Esophagus (tissue), 2 donors: Measurements from ENCODE around the gene NKX6-2. TPM values are rescaled to one million over a fixed set of nuclear protein-coding genes. Genes with fewer than 3 reads are reported as not detected.
"Not testable (repeated sequence)": the region's sequence is repeated elsewhere in the genome, so short reads cannot be mapped to it uniquely, and the experiment has no call there.

Source experiments
- H3K27ac ChIP-seq, 2 donors: one replicate each; pipeline ENCODE4 v1.5.1; 2013; ENCODE audit warnings: low read depth in 2 of 2, mild to moderate bottlenecking in 2 of 2, inconsistent platforms in 1 of 2, low read length in 1 of 2, moderate library complexity in 1 of 2
- H3K27me3 ChIP-seq, 2 donors: one replicate each; pipeline ENCODE4 v1.6.1; 2013; ENCODE audit warnings: low read length in 2 of 2, control low read depth in 1 of 2, mild to moderate bottlenecking in 1 of 2; ENCODE audit not compliant: insufficient read depth in 2 of 2, control insufficient read depth in 1 of 2
- H3K36me3 ChIP-seq, 2 donors: one replicate each; pipeline ENCODE4 v1.6.1; 2013; ENCODE audit warnings: low read length in 1 of 2; ENCODE audit not compliant: control insufficient read depth in 2 of 2, insufficient read depth in 2 of 2
- H3K4me1 ChIP-seq, 2 donors: one replicate each; pipeline ENCODE4 v1.6.1; 2013; ENCODE audit warnings: low read length in 1 of 2; ENCODE audit not compliant: control insufficient read depth in 2 of 2, insufficient read depth in 2 of 2
- H3K4me3 ChIP-seq, 2 donors: one replicate each; pipeline ENCODE4 v1.5.1; 2013; ENCODE audit warnings: low read length in 2 of 2, mild to moderate bottlenecking in 2 of 2, low read depth in 1 of 2, moderate library complexity in 1 of 2
- H3K9me3 ChIP-seq, 2 donors: one replicate each; pipeline ENCODE4 v1.6.1; 2013; ENCODE audit warnings: mild to moderate bottlenecking in 2 of 2, low read depth in 1 of 2, low read length in 1 of 2, moderate library complexity in 1 of 2; ENCODE audit not compliant: control insufficient read depth in 2 of 2, insufficient read depth in 1 of 2
- WGBS, 2 donors: extraction: QIAGEN DNeasy Blood & Tissue Kit; methylation state at CpG; one replicate each; pipeline ENCODE4 v1.1.7; 2013; 5-methylcytosine and 5-hydroxymethylcytosine counted together
- polyA plus RNA-seq, 2 donors: library from polyadenylated mRNA; stranded (reverse); fragments of 200-250 nt; gene quantifications; one replicate each; pipeline ENCODE4 v1.2.3, GENCODE V29; 2013
- donor health status: healthy with polysubstance abuse.
- donor health status: Bipolar disorder and iron deficiency.

Gene NKX6-2
- polyA plus RNA-seq, 2 donors = 0.15 to 1.5 TPM

DNA sequence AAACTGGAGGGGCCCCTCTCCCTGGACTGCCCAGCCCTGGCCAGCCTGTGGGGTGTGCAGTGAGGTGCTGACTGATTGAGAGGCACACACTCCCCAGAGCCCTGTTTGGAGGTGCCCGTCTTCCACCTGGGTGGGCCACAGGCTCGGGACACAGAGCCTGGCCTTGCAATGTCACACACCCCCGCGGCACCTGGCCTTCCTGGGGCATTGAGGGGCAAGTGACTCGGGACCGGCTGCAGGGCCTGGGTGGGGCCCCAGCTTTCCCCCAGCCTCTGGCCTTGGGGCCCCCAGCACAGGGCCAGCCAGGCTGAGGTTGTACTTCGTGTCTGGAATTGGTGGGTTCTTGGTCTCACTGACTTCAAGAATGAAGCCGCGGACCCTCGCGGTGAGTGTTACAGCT is 13.9 kb upstream of the NKX6-2 start:
- peaks cover 0 to 7% of the 10 kb centered on the region in 2 donors for H3K9me3 ChIP-seq
- no peaks in the 10 kb centered on the region for H3K27me3 ChIP-seq
- no peaks in the 10 kb centered on the region for H3K4me1 ChIP-seq
- H3K27ac ChIP-seq = no peak overlapping the region
- WGBS, 2 donors = 90 to 91% methylated on average over 11 of the region's 11 CpGs
- H3K36me3 ChIP-seq = no peaks in the 10 kb centered on the region
- no peak overlapping the region for H3K4me3 ChIP-seq

DNA sequence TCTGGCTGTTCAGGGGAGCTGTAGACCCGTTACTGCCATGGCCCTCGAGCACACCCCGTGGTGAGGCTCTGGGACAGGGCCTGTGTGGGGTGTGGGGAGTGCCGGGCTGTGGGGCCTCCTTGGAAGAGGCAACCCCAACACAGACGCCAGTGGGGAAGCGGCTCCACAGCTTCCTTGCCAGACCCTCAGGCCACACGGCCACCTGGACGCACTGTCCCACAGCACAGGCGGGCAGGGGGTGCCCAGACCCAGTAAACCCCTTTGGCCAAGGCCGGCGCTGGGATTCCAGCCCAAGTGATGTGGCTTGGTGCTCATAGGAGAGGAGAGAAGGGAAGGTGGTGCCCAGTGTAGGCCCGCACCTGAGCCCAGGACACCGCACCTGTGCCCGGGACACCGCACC is 12.9 kb upstream of the NKX6-2 start:
- H3K4me1 ChIP-seq = no peaks in the 10 kb centered on the region
- 86 to 90% methylated on average over 14 to 15 of the region's 15 CpGs for WGBS, 2 donors

DNA sequence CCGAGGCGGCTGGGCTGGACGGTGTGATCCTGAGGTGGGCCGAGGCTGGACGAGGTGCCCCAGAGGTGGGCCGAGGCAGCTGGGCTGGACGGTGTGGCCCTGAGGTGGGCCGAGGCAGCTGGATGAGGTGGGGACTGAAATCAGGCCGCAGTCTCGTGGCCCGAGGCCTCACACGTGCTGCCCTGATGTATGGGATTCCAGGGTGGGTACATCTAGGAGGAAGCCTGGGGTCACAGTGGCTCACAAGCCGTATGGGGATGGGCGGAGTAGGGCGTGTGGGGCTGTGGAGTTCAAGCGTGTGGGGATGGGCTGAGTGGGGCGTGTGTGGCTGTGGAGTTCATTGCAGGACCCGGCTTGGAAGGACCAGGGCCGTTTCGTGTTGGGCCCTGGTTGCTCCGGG is 12.5 kb upstream of the NKX6-2 start:
- WGBS, 2 donors = 84 to 86% methylated on average over 21 of the region's 21 CpGs
- no peak overlapping the region for H3K27ac ChIP-seq
- no peak overlapping the region for H3K4me3 ChIP-seq
- no peaks in the 10 kb centered on the region for H3K27me3 ChIP-seq
- H3K36me3 ChIP-seq = no peaks in the 10 kb centered on the region
- H3K9me3 ChIP-seq = peaks cover 0 to 7% of the 10 kb centered on the region in 2 donors
- no peaks in the 10 kb centered on the region for H3K4me1 ChIP-seq

More for the DNA sequence above, 12.9 kb upstream of the NKX6-2 start:
- H3K9me3 ChIP-seq = peaks cover 0 to 7% of the 10 kb centered on the region in 2 donors
- no peaks in the 10 kb centered on the region for H3K27me3 ChIP-seq
- H3K4me3 ChIP-seq = no peak overlapping the region
- no peaks in the 10 kb centered on the region for H3K36me3 ChIP-seq
- H3K27ac ChIP-seq = no peak overlapping the region

DNA sequence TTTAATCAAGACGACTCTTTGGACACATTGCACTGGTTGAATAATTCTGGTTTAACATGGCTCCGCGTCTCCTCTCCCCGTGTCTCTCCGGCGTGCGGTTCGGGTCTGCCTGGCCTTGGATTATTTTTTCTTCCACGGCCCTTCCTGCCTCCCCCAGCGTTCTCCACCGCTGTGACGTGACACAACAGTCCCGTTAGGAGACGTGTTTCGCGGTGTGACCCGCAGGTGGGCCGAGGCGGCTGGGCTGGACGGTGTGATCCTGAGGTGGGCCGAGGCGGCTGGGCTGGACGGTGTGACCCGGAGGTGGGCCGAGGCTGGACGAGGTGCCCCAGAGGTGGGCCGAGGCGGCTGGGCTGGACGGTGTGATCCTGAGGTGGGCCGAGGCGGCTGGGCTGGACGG is 12.0 kb upstream of the NKX6-2 start:
- H3K4me1 ChIP-seq, H3K9me3 ChIP-seq, H3K27me3 ChIP-seq, H3K4me3 ChIP-seq, H3K36me3 ChIP-seq, H3K27ac ChIP-seq: not testable (repeated sequence)
- WGBS, 2 donors = 90 to 94% methylated on average over 21 to 28 of the region's 32 CpGs

DNA sequence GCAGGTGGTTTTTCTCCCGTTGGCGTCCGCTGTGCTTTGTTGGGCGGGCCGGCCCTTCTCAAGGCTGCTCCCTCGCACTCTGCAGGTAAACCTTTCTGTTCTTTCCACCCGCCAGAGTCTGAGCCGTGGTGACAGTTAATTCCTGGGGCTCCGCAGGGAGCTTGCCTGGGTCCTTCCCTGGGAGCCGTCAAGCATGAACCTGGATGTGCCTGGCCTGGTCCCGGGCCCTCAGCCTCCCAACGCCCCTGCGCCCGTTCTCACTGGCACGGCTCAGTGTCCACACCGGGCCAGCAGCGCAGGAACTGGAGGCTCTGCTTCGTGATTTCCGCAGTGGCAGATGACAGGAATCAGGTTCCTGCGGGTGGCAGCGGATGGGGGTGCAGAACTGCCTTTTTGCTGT is 10.9 kb upstream of the NKX6-2 start:
- Histone ChIP-seq H3K27me3 (no peaks in the 10 kb centered on the region), H3K4me3 (no peak overlapping the region), H3K36me3 (no peaks in the 10 kb centered on the region), H3K4me1 (no peaks in the 10 kb centered on the region), H3K9me3 (peaks cover 0 to 4% of the 10 kb centered on the region in 2 donors), H3K27ac (no peak overlapping the region)
- 78 to 79% methylated on average over 21 of the region's 21 CpGs for WGBS, 2 donors

DNA sequence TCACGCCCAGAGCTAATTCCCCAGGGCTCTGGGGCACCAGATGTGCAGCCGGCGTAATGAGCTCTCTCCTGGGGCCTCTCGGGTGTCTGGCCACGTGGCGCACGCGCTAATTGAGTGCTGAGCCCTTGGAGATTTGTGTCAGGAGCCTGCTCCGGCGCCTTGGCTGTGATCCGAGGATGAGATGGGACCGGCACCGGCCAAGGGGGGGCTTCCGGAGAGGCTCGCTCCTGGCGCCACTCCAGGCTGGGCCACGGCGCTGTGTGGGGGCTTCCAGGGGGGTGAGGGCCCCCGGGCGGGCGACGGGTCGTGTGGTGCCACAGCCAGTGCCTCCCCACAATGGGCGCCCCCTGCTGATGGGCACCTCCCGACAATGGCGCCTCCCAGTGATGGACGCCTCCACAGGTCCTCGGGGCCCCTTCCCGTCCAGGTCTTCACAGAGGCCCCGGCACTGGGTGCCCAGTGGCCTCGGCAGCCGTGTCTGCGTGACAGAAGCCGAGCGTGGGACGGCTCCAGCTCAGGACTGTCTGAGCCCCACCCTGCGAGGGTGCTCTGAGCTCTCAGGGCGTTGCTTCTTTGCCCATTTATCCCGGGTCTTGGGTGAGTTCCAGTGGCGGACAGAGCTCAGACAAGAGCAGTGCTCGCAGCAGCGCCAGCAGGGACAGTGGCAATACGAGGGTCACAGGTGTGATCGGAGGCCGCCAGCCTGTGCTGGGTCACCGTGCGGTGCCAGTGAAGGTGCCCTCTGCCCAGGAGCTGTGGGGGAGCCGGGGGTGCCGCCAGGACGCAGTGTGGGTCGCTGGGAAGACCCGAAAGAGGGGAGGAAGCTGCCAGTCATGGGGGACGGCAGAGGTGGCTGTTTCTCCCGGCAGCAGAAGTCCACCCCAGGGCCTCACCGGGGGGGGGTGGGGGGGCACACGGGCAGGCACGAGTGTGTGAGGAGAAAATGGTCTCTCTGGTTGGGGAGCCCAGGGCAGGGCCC is 8.2 kb upstream of the NKX6-2 start:
- Histone ChIP-seq H3K9me3 (no peaks in the 10 kb centered on the region), H3K27me3 (no peaks in the 10 kb centered on the region), H3K4me1 (no peaks in the 10 kb centered on the region), H3K27ac (no peak overlapping the region), H3K36me3 (no peaks in the 10 kb centered on the region), H3K4me3 (no peak overlapping the region)
- WGBS, 2 donors = 57 to 64% methylated on average over 45 to 57 of the region's 57 CpGs

DNA sequence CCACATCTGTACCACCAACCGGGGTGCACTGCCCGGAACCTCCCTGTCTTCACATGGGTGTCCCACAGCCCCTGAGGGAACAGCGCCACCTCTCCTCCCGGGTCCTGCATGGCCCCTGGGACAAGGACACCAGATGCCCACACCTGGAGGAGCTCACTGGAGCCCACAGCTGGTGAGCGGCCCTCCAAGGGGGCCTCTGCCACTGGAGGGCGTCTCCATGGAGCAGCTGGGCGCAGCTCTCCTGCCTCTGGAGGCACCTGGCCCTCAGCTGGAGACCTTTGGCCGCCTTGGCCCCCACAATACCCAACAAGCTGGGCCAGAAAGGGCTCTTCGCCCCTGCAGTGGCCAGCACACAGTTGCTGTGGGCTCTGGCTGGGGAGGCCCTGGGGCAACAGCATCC is 7.3 kb upstream of the NKX6-2 start:
- Histone ChIP-seq H3K36me3 (no peaks in the 10 kb centered on the region), H3K4me3 (no peak overlapping the region), H3K9me3 (no peaks in the 10 kb centered on the region), H3K27me3 (peaks cover under 1 to 1% of the 10 kb centered on the region in 2 donors), H3K27ac (no peak overlapping the region), H3K4me1 (no peaks in the 10 kb centered on the region)
- 80 to 86% methylated on average over 9 of the region's 9 CpGs for WGBS, 2 donors

DNA sequence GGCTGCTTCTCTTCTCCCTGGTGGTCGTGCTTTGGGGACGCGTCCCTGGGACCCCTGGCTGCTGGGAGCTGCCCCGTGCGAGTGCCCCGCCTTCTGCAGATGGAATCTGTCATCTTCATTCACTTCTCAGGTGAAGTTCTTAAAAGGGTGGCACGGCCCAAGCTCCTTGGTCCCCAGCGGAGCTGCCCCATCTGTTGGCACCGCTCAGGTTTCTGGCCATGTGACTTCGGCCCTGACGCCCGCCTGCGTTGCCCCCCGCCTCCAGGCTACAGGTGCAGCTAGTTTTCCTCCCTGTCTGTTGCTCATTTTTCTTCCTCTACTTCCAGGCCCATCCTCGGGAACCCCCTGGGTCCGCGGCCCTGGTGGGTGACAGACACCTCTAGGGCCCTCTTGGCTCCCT is 6.8 kb upstream of the NKX6-2 start:
- H3K27me3 ChIP-seq = peaks cover 4 to 5% of the 10 kb centered on the region in 2 donors
- H3K4me3 ChIP-seq = no peak overlapping the region
- H3K27ac ChIP-seq = no peak overlapping the region
- peaks cover 0 to 2% of the 10 kb centered on the region in 2 donors for H3K4me1 ChIP-seq
- no peaks in the 10 kb centered on the region for H3K36me3 ChIP-seq
- no peaks in the 10 kb centered on the region for H3K9me3 ChIP-seq
- 73 to 81% methylated on average over 17 of the region's 17 CpGs for WGBS, 2 donors

DNA sequence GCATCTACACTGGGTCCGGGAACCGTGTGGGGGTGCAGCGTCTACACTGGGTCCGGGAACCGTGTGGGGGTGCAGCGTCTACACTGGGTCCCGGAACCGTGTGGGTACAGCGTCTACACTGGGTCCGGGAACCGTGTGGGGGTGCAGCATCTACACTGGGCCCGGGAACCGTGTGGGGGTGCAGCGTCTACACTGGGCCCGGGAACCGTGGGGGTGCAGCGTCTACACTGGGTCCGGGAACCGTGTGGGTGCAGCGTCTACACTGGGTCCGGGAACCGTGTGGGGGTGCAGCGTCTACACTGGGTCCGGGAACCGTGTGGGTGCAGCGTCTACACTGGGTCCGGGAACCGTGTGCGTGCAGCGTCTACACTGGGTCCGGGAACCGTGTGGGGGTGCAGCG is 6.2 kb upstream of the NKX6-2 start:
- not testable (repeated sequence) for H3K4me1 ChIP-seq, H3K27ac ChIP-seq, H3K4me3 ChIP-seq, H3K36me3 ChIP-seq, H3K9me3 ChIP-seq
- 94% methylated on average over 29 to 33 of the region's 33 CpGs for WGBS, 2 donors
- H3K27me3 ChIP-seq = peaks cover 4 to 12% of the 10 kb centered on the region in 2 donors
